Left lung (tissue), 10 donors: ENCODE results near the gene PAN2. TPM values are rescaled to one million over a fixed set of nuclear protein-coding genes. Genes with fewer than 3 reads are reported as not detected.
"Not testable (repeated sequence)": the region's sequence is repeated elsewhere in the genome, so short reads cannot be mapped to it uniquely, and the experiment has no call there.

ENCODE experiments used
- ATAC-seq: fragments of 200-7000 bp; cut with Tn5 transposase; one replicate; pipeline ENCODE4 v1.9.1; 2020; ENCODE audit warnings: moderate library complexity
- DNase-seq, 4 donors: peaks; one replicate each; pipeline ENCODE4 v3.0.0-alpha.2; 2013 to 2020
- H3K27ac ChIP-seq, 2 donors: fragments of 200-600 bp; sonication (generic) in 1 of 2; one replicate each; pipeline versions ENCODE4 v1.5.0 to v1.8.0; 2020 to 2021
- H3K27me3 ChIP-seq, 2 donors: fragments of 200-600 bp; sonication (generic) in 1 of 2; one replicate each; pipeline versions ENCODE4 v1.5.0 to v1.8.0; 2020 to 2021
- H3K36me3 ChIP-seq, 2 donors: fragments of 200-600 bp; sonication (generic) in 1 of 2; one replicate each; pipeline versions ENCODE4 v1.5.0 to v1.8.0; 2020 to 2021
- H3K4me1 ChIP-seq, 2 donors: fragments of 200-600 bp; one replicate each; pipeline ENCODE4 v1.8.0; 2021
- H3K4me3 ChIP-seq, 2 donors: fragments of 200-600 bp; sonication (generic) in 1 of 2; one replicate each; pipeline versions ENCODE4 v1.5.0 to v1.8.0; 2020 to 2021; ENCODE audit warnings: mild to moderate bottlenecking in 1 of 2
- H3K9me3 ChIP-seq, 2 donors: fragments of 200-600 bp; sonication (generic) in 1 of 2; one replicate each; pipeline versions ENCODE4 v1.5.0 to v1.8.0; 2020 to 2021
- intact Hi-C, 2 donors: fragments of 100-400 bp; cut with DNase I; formaldehyde crosslinking; loops; one replicate each; pipeline versions ENCODE4 v1.11.2 to v1.14.2; 2022
- polyA plus RNA-seq, 6 donors: library from polyadenylated mRNA; unstranded; fragments of 120-200 nt; gene quantifications; one replicate each; pipeline ENCODE4 v1.2.1, GENCODE V29; 2013; ENCODE audit not compliant: insufficient read length in 6 of 6
- total RNA-seq, 2 donors: library from RNA; stranded (reverse); fragmentation: NEBNext Ultra II Directional; extraction: Animal tissue kit (Norgen Biotek cat#: 25700); gene quantifications; one replicate each; pipeline ENCODE4 v1.2.1, GENCODE V29; 2021
- TF ChIP-seq, protein P1 (sequence below), 2 donors: fragments of 200-600 bp; sonication (generic) in 1 of 2; IDR thresholded peaks; one replicate each; pipeline versions ENCODE4 v1.5.0 to v1.8.0; 2021; ENCODE audit warnings: antibody characterized with exemption in 2 of 2
- donor health status: DM: no; HTN: yes; CAD: no.
- donor health status: DM: no; HTN: no; CAD: no.

Gene PAN2
- total and polyA plus RNA-seq, 8 donors, result 49.9 to 107 (median 74.8) TPM

DNA sequence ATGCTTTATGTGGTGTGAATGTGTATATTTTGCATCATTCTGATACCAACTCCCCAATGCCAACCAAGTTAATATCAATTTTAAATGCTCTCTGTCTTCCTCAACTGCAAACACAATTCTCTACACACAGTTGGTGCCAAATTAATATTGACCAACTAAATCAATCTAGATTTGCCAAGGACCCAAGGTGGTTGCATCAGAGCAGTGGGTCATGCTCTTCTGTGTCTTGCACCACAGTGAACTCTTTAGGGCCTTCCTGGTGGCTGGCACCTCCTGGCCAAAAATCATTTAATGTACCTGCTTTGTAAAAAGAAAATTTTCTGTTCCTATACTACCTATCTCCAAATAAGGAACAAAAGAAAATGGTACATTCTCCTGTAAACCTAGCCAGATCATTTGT, 53.0 kb downstream of the PAN2 start:
- Histone ChIP-seq H3K36me3 (peaks cover 0 to 100% of the 10 kb centered on the region in 2 donors), H3K4me3 (no peak overlapping the region), H3K27me3 (no peaks in the 10 kb centered on the region), H3K4me1 (no peaks in the 10 kb centered on the region), H3K9me3 (no peaks in the 10 kb centered on the region), H3K27ac (no peak overlapping the region)
- intact Hi-C loops, result no loop called here
- ATAC-seq, result no peak
- no peak for DNase-seq
- TF ChIP-seq, protein P1, sequence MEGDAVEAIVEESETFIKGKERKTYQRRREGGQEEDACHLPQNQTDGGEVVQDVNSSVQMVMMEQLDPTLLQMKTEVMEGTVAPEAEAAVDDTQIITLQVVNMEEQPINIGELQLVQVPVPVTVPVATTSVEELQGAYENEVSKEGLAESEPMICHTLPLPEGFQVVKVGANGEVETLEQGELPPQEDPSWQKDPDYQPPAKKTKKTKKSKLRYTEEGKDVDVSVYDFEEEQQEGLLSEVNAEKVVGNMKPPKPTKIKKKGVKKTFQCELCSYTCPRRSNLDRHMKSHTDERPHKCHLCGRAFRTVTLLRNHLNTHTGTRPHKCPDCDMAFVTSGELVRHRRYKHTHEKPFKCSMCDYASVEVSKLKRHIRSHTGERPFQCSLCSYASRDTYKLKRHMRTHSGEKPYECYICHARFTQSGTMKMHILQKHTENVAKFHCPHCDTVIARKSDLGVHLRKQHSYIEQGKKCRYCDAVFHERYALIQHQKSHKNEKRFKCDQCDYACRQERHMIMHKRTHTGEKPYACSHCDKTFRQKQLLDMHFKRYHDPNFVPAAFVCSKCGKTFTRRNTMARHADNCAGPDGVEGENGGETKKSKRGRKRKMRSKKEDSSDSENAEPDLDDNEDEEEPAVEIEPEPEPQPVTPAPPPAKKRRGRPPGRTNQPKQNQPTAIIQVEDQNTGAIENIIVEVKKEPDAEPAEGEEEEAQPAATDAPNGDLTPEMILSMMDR (IDR thresholded peaks at IDR 0.05), result no peak

DNA sequence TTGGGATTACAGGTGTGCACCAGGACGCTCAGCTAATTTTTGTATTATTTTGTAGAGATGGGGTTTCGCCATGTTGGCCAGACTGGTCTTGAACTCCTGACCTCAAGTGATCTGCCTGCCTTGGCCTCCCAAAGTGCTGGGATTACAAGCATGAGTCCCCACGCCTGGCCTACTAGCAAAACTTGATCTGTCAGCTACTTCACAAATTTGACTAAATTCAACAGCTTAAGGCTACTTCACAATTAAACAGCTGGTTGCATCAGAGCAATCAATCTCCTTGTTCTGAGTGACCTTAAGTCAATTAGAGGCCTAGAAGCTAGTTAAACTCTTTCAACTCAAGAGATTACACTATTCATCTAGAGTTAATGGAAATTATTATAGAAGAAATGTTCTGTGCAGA, 54.9 kb downstream of the PAN2 start:
- TF ChIP-seq, protein P1 (IDR thresholded peaks at IDR 0.05), result no peak
- Histone ChIP-seq H3K27ac (no peak overlapping the region), H3K9me3 (no peaks in the 10 kb centered on the region), H3K4me3 (no peak overlapping the region), H3K27me3 (no peaks in the 10 kb centered on the region), H3K4me1 (no peaks in the 10 kb centered on the region), H3K36me3 (peaks cover 0 to 100% of the 10 kb centered on the region in 2 donors)
- intact Hi-C loops, result no loop called here
- no peak for ATAC-seq
- DNase-seq, result no peak

DNA sequence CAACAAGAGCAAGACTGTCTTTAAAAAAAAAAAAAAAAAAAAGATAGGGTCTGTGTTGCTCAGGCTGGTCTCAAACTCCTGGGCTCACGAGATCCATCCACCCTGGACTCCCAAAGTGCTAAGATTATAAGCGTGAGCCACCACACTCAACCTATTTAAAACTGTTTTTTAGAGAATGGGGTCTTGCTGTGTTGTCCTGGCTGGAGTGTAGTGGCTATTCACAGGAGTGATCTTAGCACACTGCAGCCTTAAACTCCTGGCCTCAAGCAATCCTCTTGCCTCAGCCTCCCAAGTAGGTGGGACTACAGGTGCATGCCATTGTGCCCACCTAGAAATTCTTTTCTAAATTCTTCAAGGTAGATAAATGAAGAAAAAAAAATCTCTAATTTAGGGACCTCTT, 59.5 kb downstream of the PAN2 start:
- DNase-seq, result no peak
- no peaks in the 10 kb centered on the region for H3K9me3 ChIP-seq
- TF ChIP-seq, protein P1 (IDR thresholded peaks at IDR 0.05), result no peak
- intact Hi-C loops, result no loop called here
- no peaks in the 10 kb centered on the region for H3K4me1 ChIP-seq
- H3K36me3 ChIP-seq, result peaks cover 0 to 91% of the 10 kb centered on the region in 2 donors
- H3K27ac ChIP-seq, result no peak overlapping the region
- H3K4me3 ChIP-seq, result no peak overlapping the region
- H3K27me3 ChIP-seq, result no peaks in the 10 kb centered on the region
- no peak for ATAC-seq

DNA sequence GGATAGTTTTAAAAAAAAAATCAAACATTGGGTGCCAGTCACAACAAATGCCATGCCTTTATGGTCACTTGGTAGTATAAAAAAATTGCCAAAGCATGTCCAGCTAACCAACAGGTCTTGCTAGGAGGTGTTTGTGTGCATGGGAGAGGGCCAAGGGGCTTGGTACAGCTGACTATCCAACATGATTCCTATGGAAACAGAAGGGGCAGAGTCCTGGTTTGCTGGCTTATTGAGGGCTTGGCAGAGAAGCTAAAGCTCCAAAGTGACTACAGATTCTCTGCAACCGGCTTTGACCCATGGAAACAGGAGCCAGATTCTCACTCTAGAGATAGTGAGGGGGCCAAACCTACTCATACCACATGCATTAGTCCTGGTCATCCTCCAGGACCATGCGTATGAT, 61.3 kb downstream of the PAN2 start:
- H3K27ac ChIP-seq, H3K4me1 ChIP-seq, DNase-seq, ATAC-seq, intact Hi-C loops, H3K4me3 ChIP-seq, H3K9me3 ChIP-seq, H3K27me3 ChIP-seq: not testable (repeated sequence)
- H3K36me3 ChIP-seq, result peaks cover 0 to 72% of the 10 kb centered on the region in 2 donors

DNA sequence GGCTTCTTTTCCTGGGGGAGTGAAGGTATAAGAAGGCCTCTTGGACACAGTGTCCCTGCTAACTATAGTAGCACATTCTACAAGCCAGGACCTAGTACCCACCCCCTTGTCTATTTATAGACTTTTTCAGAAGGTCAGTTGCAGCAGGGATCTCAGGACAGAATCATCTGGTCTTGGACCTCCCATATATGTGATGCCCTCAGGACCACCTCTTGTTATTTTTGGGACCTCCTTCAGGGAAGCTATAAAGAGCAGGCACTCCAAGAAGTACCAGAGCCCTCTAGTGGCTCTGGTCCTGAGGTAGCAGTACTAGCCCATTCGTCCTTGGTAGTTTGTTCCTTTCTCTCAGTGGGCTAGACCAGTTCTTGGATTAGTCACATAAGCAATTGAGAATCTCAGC, 62.8 kb downstream of the PAN2 start:
- H3K9me3 ChIP-seq, result no peaks in the 10 kb centered on the region
- peaks cover 4 to 13% of the 10 kb centered on the region in 2 donors for H3K4me1 ChIP-seq
- intact Hi-C loops, result no loop called here
- peak in 1 of 4 donors; percentile 19 for DNase-seq
- no peak for ATAC-seq
- no peak overlapping the region for H3K27ac ChIP-seq
- TF ChIP-seq, protein P1 (IDR thresholded peaks at IDR 0.05), result no peak
- peaks cover 0 to 58% of the 10 kb centered on the region in 2 donors for H3K36me3 ChIP-seq
- H3K4me3 ChIP-seq, result no peak overlapping the region
- no peaks in the 10 kb centered on the region for H3K27me3 ChIP-seq

DNA sequence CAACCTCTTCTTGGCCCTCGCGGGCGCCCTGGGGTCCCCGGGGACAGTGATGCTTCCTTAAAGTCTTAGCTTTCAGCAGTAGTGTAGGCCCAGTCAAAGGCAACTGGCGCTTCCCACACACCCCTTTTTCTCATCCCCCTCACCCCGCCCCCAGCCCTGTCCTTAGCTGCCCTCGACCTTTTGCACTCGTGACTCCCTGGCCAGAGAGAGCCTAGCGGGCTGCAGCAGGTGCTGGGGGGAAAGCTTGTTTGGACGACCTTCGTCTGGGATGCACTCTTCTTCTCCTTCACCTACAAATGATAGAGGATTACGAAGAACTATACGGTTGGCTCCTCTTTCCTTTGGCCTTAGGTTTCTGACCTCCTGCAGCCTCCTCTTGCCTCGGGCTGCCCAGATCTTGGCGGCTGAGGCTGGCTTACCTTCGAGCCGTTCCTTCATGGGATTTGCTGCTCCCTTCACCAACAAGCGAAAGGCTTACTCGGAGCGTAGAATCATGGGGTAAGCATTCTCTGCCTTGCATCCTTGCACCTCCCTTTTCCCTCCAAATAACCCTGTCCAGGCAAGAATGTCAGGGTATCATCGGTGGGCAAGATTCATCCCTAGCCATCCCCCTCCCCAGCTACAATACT, 66.2 kb downstream of the PAN2 start:
- TF ChIP-seq, protein P1 (IDR thresholded peaks at IDR 0.05), result no peak
- H3K4me1 ChIP-seq, result peaks cover 4 to 18% of the 10 kb centered on the region in 2 donors
- no peaks in the 10 kb centered on the region for H3K9me3 ChIP-seq
- ATAC-seq (peak; percentile 19), DNase-seq (no peak)
- intact Hi-C loops, result no loop called here
- peak overlapping the region; percentile 93 to 94 for H3K27ac ChIP-seq
- peaks cover 0 to 23% of the 10 kb centered on the region in 2 donors for H3K36me3 ChIP-seq
- H3K27me3 ChIP-seq, result no peaks in the 10 kb centered on the region
- peak overlapping the region; percentile 68 to 79 for H3K4me3 ChIP-seq
